Osteocyte (in vitro differentiated cells): Measurements from ENCODE around the gene NKAIN2. TPM values are rescaled to one million over a fixed set of nuclear protein-coding genes. Genes with fewer than 3 reads are reported as not detected.

Experiments used
- DNase-seq: peaks from one replicate; pipeline ENCODE4 v3.0.0; 2021; ENCODE audit warnings: mixed read lengths; ENCODE audit not compliant: unreplicated experiment; ENCODE audit errors: extremely low spot score
- H3K27ac Mint-ChIP-seq: one replicate; pipeline ENCODE4 v1.8.0; 2021; ENCODE audit warnings: mild to moderate bottlenecking, mixed read lengths; ENCODE audit not compliant: unreplicated experiment
- H3K27me3 Mint-ChIP-seq: one replicate; pipeline ENCODE4 v1.8.0; 2021; ENCODE audit warnings: mixed read lengths; ENCODE audit not compliant: unreplicated experiment
- H3K36me3 Mint-ChIP-seq: one replicate; pipeline ENCODE4 v1.8.0; 2021; ENCODE audit warnings: mixed read lengths; ENCODE audit not compliant: unreplicated experiment
- H3K4me1 Mint-ChIP-seq: one replicate; pipeline ENCODE4 v1.8.0; 2021; ENCODE audit warnings: mixed read lengths; ENCODE audit not compliant: unreplicated experiment
- H3K4me3 Mint-ChIP-seq: one replicate; pipeline ENCODE4 v1.8.0; 2021; ENCODE audit warnings: mild to moderate bottlenecking, moderate library complexity, mixed read lengths; ENCODE audit not compliant: unreplicated experiment
- H3K9me3 Mint-ChIP-seq: one replicate; pipeline ENCODE4 v1.8.0; 2021; ENCODE audit warnings: mixed read lengths; ENCODE audit not compliant: unreplicated experiment
- total RNA-seq: library from RNA; stranded (reverse); gene quantifications from 2 replicates; pipeline ENCODE4 v1.2.1, GENCODE V29; 2021
- TF ChIP-seq, protein P1 (sequence below): fragments of 200-600 bp; sonication (generic); IDR thresholded peaks from 2 replicates; pipeline ENCODE4 v1.5.0; 2021; ENCODE audit warnings: antibody characterized with exemption, mild to moderate bottlenecking, moderate library complexity

NKAIN2 gene
- total RNA-seq, 1 donor from 2014 or later: 17.8 TPM

DNA sequence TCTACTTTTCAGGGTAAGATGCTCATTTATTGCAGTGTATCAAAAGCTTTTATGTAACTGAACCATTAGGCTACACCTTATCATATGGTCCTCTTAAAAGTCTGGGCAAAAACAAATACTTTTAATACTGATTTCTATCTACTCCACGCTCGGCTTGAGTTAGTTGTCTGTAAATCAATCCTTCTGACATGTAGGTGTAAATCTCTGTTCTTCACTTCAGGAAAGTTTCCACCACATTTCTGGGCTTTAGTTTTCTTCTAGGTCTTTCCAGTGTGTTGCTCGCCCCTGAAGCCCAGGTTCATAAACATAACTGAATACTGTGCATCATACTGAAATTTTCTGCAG is 1069.4 kb downstream of the NKAIN2 start:
- no peak for DNase-seq
- TF ChIP-seq, protein P1, sequence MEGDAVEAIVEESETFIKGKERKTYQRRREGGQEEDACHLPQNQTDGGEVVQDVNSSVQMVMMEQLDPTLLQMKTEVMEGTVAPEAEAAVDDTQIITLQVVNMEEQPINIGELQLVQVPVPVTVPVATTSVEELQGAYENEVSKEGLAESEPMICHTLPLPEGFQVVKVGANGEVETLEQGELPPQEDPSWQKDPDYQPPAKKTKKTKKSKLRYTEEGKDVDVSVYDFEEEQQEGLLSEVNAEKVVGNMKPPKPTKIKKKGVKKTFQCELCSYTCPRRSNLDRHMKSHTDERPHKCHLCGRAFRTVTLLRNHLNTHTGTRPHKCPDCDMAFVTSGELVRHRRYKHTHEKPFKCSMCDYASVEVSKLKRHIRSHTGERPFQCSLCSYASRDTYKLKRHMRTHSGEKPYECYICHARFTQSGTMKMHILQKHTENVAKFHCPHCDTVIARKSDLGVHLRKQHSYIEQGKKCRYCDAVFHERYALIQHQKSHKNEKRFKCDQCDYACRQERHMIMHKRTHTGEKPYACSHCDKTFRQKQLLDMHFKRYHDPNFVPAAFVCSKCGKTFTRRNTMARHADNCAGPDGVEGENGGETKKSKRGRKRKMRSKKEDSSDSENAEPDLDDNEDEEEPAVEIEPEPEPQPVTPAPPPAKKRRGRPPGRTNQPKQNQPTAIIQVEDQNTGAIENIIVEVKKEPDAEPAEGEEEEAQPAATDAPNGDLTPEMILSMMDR: no peak
- no peak overlapping the region for H3K4me3 Mint-ChIP-seq
- H3K27ac Mint-ChIP-seq: no peak overlapping the region
- no peaks in the 10 kb centered on the region for H3K36me3 Mint-ChIP-seq
- peaks cover 22% of the 10 kb centered on the region for H3K4me1 Mint-ChIP-seq
- no peaks in the 10 kb centered on the region for H3K27me3 Mint-ChIP-seq
- H3K9me3 Mint-ChIP-seq: no peaks in the 10 kb centered on the region

Other genes starting within 250 kb of the NKAIN2 start
- not detected in 2 replicates for gene TRDN, start 166.9 kb upstream of the NKAIN2 start, total RNA-seq